HG03045 (cell line): Measurements from ENCODE around the gene NAXE.
"Not testable (repeated sequence)": the region's sequence is repeated elsewhere in the genome, so short reads cannot be mapped to it uniquely, and the experiment has no call there.

ENCODE experiments used
- ATAC-seq: cut with Tn5 transposase; IDR thresholded peaks from one replicate; pipeline ENCODE4 v1.9.1; 2021; ENCODE audit warnings: mild to moderate bottlenecking, moderate library complexity; ENCODE audit not compliant: unreplicated experiment

Gene NAXE

GRCh38 chr1:156591432-156592157 lies at the start of gene NAXE:
NAXE (plus strand) TSS chr1:156591776; CDS start chr1:156591805, 29 bp downstream.
- ATAC-seq = peak; percentile 94

- no peak for ATAC-seq
Observed at GRCh38 chr1:156543066-156543465, 48.5 kb upstream of the NAXE start.

- ATAC-seq = no peak
Observed at GRCh38 chr1:156544592-156545102, 46.9 kb upstream of the NAXE start.

GRCh38 chr1:156546267-156546666 lies 45.3 kb upstream of the NAXE start:
- no peak for ATAC-seq

GRCh38 chr1:156547434-156547833 lies 44.1 kb upstream of the NAXE start:
- no peak for ATAC-seq

GRCh38 chr1:156547982-156548381 lies 43.6 kb upstream of the NAXE start:
- ATAC-seq = no peak

- no peak for ATAC-seq
Observed at GRCh38 chr1:156549390-156549789, 42.2 kb upstream of the NAXE start.

GRCh38 chr1:156549831-156550230 lies 41.7 kb upstream of the NAXE start:
- ATAC-seq = no peak

- no peak for ATAC-seq
Observed at GRCh38 chr1:156550346-156550745, 41.2 kb upstream of the NAXE start.

- no peak for ATAC-seq
Observed at GRCh38 chr1:156551066-156551643, 40.4 kb upstream of the NAXE start.

GRCh38 chr1:156551869-156552268 lies 39.7 kb upstream of the NAXE start:
- no peak for ATAC-seq

- no peak for ATAC-seq
Observed at GRCh38 chr1:156552518-156552917, 39.1 kb upstream of the NAXE start.

GRCh38 chr1:156552937-156553336 lies 38.6 kb upstream of the NAXE start:
- ATAC-seq = not testable (repeated sequence)

GRCh38 chr1:156553860-156554485 lies 37.6 kb upstream of the NAXE start:
- no peak for ATAC-seq

- no peak for ATAC-seq
Observed at GRCh38 chr1:156554971-156555370, 36.6 kb upstream of the NAXE start.

- ATAC-seq = no peak
Observed at GRCh38 chr1:156555715-156556114, 35.9 kb upstream of the NAXE start.

- ATAC-seq = no peak
Observed at GRCh38 chr1:156556354-156556753, 35.2 kb upstream of the NAXE start.

GRCh38 chr1:156559086-156559796 lies 32.3 kb upstream of the NAXE start:
- ATAC-seq = no peak

- ATAC-seq = no peak
Observed at GRCh38 chr1:156559797-156560385, 31.7 kb upstream of the NAXE start.

GRCh38 chr1:156560585-156561163 lies 30.9 kb upstream of the NAXE start:
- no peak for ATAC-seq

- no peak for ATAC-seq
Observed at GRCh38 chr1:156565519-156565918, 26.1 kb upstream of the NAXE start.
